SK-N-SH treated with all-trans-retinoic acid at 6 μM for 48 hours (cell line): ENCODE measurements around the gene DLG1.

Source experiments
- ATAC-seq: fragments of 200-7000 bp; cut with Tn5 transposase; 3 replicates; pipeline ENCODE4 v1.9.1; 2020; ENCODE audit warnings: mild to moderate bottlenecking, moderate library complexity
- ARNTL ChIP-seq: fragments of 450-650 bp; formaldehyde crosslinking; IDR thresholded peaks from 2 replicates; pipeline ENCODE4 v1.5.0; 2020; ENCODE audit warnings: low read depth, mild to moderate bottlenecking, moderate library complexity, borderline replicate concordance
- BACH2 ChIP-seq: fragments of 250-450 bp; sonication (Bioruptor Pico); IDR thresholded peaks from 2 replicates; pipeline ENCODE4 v1.9.0; 2021; ENCODE audit warnings: mild to moderate bottlenecking, borderline replicate concordance
- ESRRG ChIP-seq: fragments of 250-450 bp; sonication (Bioruptor Pico); IDR thresholded peaks from 2 replicates; pipeline ENCODE4 v1.6.1; 2021; ENCODE audit warnings: mild to moderate bottlenecking
- GLIS3 ChIP-seq: fragments of 250-450 bp; sonication (Bioruptor Pico); IDR thresholded peaks from 2 replicates; pipeline ENCODE4 v1.5.0; 2020; ENCODE audit warnings: mild to moderate bottlenecking, moderate library complexity
- ISL1 ChIP-seq: fragments of 250-450 bp; sonication (Bioruptor Pico); IDR thresholded peaks from 2 replicates; pipeline ENCODE4 v2.1.2; 2022; ENCODE audit warnings: mild to moderate bottlenecking, moderate library complexity
- OSR1 ChIP-seq: fragments of 250-450 bp; sonication (Bioruptor Pico); IDR thresholded peaks from 2 replicates; pipeline ENCODE4 v1.8.0; 2022; ENCODE audit warnings: moderate library complexity, mild to moderate bottlenecking, inconsistent platforms
- PATZ1 ChIP-seq: fragments of 250-450 bp; sonication (Bioruptor Pico); IDR thresholded peaks from 2 replicates; pipeline ENCODE4 v1.8.0; 2020; ENCODE audit warnings: mild to moderate bottlenecking, moderate library complexity, borderline replicate concordance
- POU6F1 ChIP-seq: fragments of 250-450 bp; sonication (Bioruptor Pico); IDR thresholded peaks from 2 replicates; pipeline ENCODE4 v1.8.0; 2021; ENCODE audit warnings: low read depth, mild to moderate bottlenecking, moderate library complexity, borderline replicate concordance
- PPARA ChIP-seq: fragments of 250-450 bp; sonication (Bioruptor Pico); IDR thresholded peaks from 2 replicates; pipeline ENCODE4 v1.5.0; 2020; ENCODE audit warnings: mild to moderate bottlenecking, borderline replicate concordance
- RARB ChIP-seq: fragments of 250-450 bp; sonication (Bioruptor Pico); IDR thresholded peaks from 2 replicates; pipeline ENCODE4 v1.8.0; 2021; ENCODE audit warnings: mild to moderate bottlenecking, moderate library complexity
- SNAI2 ChIP-seq: fragments of 250-450 bp; sonication (Bioruptor Pico); IDR thresholded peaks from 2 replicates; pipeline ENCODE4 v1.5.0; 2020; ENCODE audit warnings: mild to moderate bottlenecking, moderate library complexity
- TCF4 ChIP-seq: fragments of 250-450 bp; sonication (Bioruptor Pico); IDR thresholded peaks from 2 replicates; pipeline ENCODE4 v1.8.0; 2021; ENCODE audit warnings: mild to moderate bottlenecking, moderate library complexity, borderline replicate concordance
- ZC3H10 ChIP-seq: fragments of 250-450 bp; sonication (Bioruptor Pico); IDR thresholded peaks from 2 replicates; pipeline ENCODE4 v1.5.1; 2021; ENCODE audit warnings: mild to moderate bottlenecking, moderate library complexity
- ZFP30 ChIP-seq: fragments of 450-650 bp; formaldehyde crosslinking; IDR thresholded peaks from 2 replicates; pipeline ENCODE4 v1.5.0; 2022; ENCODE audit warnings: mild to moderate bottlenecking, moderate library complexity
- ZNF565 ChIP-seq: fragments of 450-650 bp; formaldehyde crosslinking; conservative IDR thresholded peaks from 2 replicates; pipeline ENCODE4 v1.5.0; 2020; ENCODE audit warnings: low read depth, mild to moderate bottlenecking, moderate library complexity
- ZNF70 ChIP-seq: fragments of 450-650 bp; formaldehyde crosslinking; IDR thresholded peaks from 2 replicates; pipeline ENCODE4 v1.5.0; 2020; ENCODE audit warnings: mild to moderate bottlenecking, moderate library complexity
- ZNF8 ChIP-seq: fragments of 450-650 bp; formaldehyde crosslinking; IDR thresholded peaks from 2 replicates; pipeline ENCODE4 v1.5.0; 2020; ENCODE audit warnings: mild to moderate bottlenecking, moderate library complexity
- TF ChIP-seq, protein P1 (sequence below): fragments of 250-450 bp; sonication (Bioruptor Pico); IDR thresholded peaks from 2 replicates; pipeline ENCODE4 v1.5.1; 2021; ENCODE audit warnings: mild to moderate bottlenecking, moderate library complexity
- TF ChIP-seq, protein P2 (sequence below): fragments of 250-450 bp; sonication (Bioruptor Pico); IDR thresholded peaks from 2 replicates; pipeline ENCODE4 v1.5.0; 2020; ENCODE audit warnings: mild to moderate bottlenecking, moderate library complexity

Gene DLG1

GRCh38 chr3:197325773-197326172, 27.4 kb upstream of the DLG1 start:
- no peak for ATAC-seq
- no peak for TF ChIP-seq GLIS3 (CRISPR knock-in tag)
- TF ChIP-seq, protein P1, sequence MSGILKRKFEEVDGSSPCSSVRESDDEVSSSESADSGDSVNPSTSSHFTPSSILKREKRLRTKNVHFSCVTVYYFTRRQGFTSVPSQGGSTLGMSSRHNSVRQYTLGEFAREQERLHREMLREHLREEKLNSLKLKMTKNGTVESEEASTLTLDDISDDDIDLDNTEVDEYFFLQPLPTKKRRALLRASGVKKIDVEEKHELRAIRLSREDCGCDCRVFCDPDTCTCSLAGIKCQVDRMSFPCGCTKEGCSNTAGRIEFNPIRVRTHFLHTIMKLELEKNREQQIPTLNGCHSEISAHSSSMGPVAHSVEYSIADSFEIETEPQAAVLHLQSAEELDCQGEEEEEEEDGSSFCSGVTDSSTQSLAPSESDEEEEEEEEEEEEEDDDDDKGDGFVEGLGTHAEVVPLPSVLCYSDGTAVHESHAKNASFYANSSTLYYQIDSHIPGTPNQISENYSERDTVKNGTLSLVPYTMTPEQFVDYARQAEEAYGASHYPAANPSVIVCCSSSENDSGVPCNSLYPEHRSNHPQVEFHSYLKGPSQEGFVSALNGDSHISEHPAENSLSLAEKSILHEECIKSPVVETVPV (CRISPR knock-in tag), result no peak
- TF ChIP-seq ZC3H10 (CRISPR knock-in tag), result no peak
- TF ChIP-seq OSR1, result no peak

DNA sequence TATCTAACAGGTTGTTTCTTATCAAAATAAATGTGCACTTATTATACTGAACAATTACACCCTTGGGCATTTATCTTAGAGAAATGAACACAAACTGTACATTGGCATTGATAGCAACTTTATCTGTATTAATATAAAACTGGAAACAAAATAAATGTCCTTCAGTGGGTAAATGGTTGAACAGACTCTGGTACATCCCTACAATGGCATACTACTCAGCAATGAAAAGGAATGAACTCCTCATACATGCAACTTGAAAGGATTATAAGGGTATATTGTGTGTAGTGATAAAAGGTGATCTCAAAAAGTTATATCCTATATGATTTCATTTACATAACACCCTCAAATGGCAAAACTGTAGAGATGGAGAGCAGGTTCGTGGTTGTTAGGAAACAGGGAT, 23.7 kb upstream of the DLG1 start:
- no peak for ATAC-seq
- TF ChIP-seq PPARA, result no peak
- peak; percentile 98 for TF ChIP-seq ZNF8 (CRISPR knock-in tag)

DNA sequence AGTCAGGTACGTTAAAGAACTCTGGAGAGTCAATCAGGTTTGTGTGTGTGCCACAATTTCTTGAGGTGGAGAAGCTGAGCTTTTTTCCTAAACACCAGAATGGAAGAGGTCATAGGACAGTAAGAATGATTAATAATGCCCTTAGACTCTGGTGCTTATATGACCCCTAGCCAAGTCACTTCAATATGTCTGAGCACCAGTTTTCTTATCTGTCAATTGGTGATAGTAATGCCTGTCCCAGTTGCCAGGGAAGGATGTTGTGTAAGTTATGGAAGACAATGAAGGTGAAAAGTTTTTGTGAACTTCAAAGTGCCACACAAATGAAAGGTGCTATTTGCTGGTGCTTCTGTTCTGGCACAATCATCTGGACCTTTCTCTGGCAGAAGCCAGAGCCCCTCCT, 22.2 kb upstream of the DLG1 start:
- TF ChIP-seq ZNF70 (CRISPR knock-in tag) (no peak), OSR1 (no peak), ARNTL (CRISPR knock-in tag) (no peak), RARB (CRISPR knock-in tag) (no peak)
- TF ChIP-seq, protein P2, sequence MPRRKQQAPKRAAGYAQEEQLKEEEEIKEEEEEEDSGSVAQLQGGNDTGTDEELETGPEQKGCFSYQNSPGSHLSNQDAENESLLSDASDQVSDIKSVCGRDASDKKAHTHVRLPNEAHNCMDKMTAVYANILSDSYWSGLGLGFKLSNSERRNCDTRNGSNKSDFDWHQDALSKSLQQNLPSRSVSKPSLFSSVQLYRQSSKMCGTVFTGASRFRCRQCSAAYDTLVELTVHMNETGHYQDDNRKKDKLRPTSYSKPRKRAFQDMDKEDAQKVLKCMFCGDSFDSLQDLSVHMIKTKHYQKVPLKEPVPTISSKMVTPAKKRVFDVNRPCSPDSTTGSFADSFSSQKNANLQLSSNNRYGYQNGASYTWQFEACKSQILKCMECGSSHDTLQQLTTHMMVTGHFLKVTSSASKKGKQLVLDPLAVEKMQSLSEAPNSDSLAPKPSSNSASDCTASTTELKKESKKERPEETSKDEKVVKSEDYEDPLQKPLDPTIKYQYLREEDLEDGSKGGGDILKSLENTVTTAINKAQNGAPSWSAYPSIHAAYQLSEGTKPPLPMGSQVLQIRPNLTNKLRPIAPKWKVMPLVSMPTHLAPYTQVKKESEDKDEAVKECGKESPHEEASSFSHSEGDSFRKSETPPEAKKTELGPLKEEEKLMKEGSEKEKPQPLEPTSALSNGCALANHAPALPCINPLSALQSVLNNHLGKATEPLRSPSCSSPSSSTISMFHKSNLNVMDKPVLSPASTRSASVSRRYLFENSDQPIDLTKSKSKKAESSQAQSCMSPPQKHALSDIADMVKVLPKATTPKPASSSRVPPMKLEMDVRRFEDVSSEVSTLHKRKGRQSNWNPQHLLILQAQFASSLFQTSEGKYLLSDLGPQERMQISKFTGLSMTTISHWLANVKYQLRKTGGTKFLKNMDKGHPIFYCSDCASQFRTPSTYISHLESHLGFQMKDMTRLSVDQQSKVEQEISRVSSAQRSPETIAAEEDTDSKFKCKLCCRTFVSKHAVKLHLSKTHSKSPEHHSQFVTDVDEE (CRISPR knock-in tag), result no peak
- ATAC-seq, result no peak

- peak; percentile 77 for ATAC-seq
- TF ChIP-seq SNAI2 (CRISPR knock-in tag) (no peak), ZNF565 (CRISPR knock-in tag) (no peak), RARB (CRISPR knock-in tag) (no peak), PPARA (no peak), ISL1 (no peak), BACH2 (CRISPR knock-in tag) (no peak), PATZ1 (CRISPR knock-in tag) (no peak), TCF4 (CRISPR knock-in tag) (no peak), ZFP30 (CRISPR knock-in tag) (no peak), GLIS3 (CRISPR knock-in tag) (no peak), ZNF70 (CRISPR knock-in tag) (no peak), POU6F1 (CRISPR knock-in tag) (no peak), ESRRG (CRISPR knock-in tag) (no peak)
- TF ChIP-seq, protein P1 (CRISPR knock-in tag), result no peak
These were observed 19.0 kb upstream of the DLG1 start for GRCh38 chr3:197317250-197317963.
